BLaER1 (cell line): ENCODE measurements around the gene TBC1D22A.
"Not testable (repeated sequence)": the region's sequence is repeated elsewhere in the genome, so short reads cannot be mapped to it uniquely, and the experiment has no call there.

Experiments used
- H3K27ac ChIP-seq: shearing (Covaris generic); formaldehyde crosslinking; 2 replicates; pipeline ENCODE4 v1.8.1; 2022
- H3K27me3 ChIP-seq: shearing (Covaris generic); formaldehyde crosslinking; 2 replicates; pipeline ENCODE4 v1.8.1; 2022
- H3K36me3 ChIP-seq: shearing (Covaris generic); formaldehyde crosslinking; 2 replicates; pipeline ENCODE4 v1.8.1; 2022
- H3K4me1 ChIP-seq: shearing (Covaris generic); formaldehyde crosslinking; 2 replicates; pipeline ENCODE4 v1.8.1; 2022
- H3K4me2 ChIP-seq: shearing (Covaris generic); formaldehyde crosslinking; 2 replicates; pipeline ENCODE4 v1.8.1; 2022
- H3K4me3 ChIP-seq: shearing (Covaris generic); formaldehyde crosslinking; 2 replicates; pipeline ENCODE4 v1.8.1; 2022
- H3K9ac ChIP-seq: shearing (Covaris generic); formaldehyde crosslinking; 2 replicates; pipeline ENCODE4 v1.8.1; 2022
- H3K9me3 ChIP-seq: shearing (Covaris generic); formaldehyde crosslinking; 2 replicates; pipeline ENCODE4 v1.8.1; 2022
- H4K20me1 ChIP-seq: shearing (Covaris generic); formaldehyde crosslinking; 2 replicates; pipeline ENCODE4 v1.8.1; 2022
- Cebpa-rat ChIP-seq: shearing (Covaris generic); IDR thresholded peaks from 2 replicates; pipeline ENCODE4 v1.8.1; 2022

Gene TBC1D22A

DNA sequence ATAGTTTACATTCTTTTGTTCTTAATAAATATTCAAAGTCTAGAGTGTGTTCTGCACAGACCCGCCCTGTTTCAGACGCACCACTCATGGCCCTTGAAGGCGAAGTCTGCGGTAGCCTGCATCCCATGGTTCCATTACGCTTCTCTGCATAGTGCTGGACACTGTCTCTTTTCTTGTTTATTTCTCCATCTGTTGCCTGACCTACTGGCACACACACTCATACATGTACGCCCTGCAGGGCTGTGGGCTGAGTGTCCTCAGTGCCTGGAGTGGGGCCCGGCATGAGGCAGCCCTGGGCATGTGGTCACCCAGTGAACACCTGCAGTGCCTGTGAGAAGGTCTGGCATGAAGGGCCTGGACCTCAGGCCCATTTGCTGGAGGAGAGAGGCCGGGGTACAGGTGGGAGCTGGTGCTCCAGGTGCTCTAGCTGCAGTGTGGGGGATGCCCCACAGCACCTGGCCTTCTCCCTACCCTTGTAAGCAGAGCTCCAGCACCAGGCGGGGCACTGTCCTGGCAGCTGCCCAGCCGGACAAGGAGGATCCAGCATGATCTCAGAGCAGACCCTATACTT lies 404.1 kb downstream of the TBC1D22A start:
- peak overlapping the region; percentile 87 for H3K4me2 ChIP-seq
- no peak overlapping the region for H3K9ac ChIP-seq
- H3K27me3 ChIP-seq, result peaks cover 6% of the 10 kb centered on the region; the same call in 1 of the 2 replicates
- TF ChIP-seq Cebpa-rat, result no peak
- peaks cover 86% of the 10 kb centered on the region for H4K20me1 ChIP-seq
- peaks cover 67% of the 10 kb centered on the region for H3K4me1 ChIP-seq
- H3K36me3 ChIP-seq, result peaks cover 31% of the 10 kb centered on the region
- H3K9me3 ChIP-seq, result peaks cover 9% of the 10 kb centered on the region; the same call in 1 of the 2 replicates
- no peak overlapping the region for H3K27ac ChIP-seq
- H3K4me3 ChIP-seq, result no peak overlapping the region

DNA sequence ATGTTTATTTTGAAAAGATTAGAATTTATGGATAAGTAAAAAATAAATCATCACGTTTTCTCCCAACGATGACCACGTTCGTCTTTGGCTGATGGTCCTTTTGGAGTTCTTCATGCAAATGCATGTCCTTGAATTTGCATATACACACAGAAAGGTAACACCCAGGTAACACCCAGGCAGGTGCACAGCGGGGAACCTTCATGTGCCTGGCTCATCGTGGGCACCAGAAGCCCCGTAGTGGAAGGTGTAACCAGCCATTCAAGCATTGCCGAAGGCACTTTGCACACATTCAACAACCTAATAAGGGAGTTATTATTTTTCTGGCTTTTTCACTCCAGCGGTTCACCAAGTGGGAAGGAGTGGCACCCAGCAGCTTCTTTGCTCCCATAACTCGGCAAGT lies 404.6 kb downstream of the TBC1D22A start:
- Histone ChIP-seq H3K4me2 (no peak overlapping the region), H3K4me1 (peaks cover 62% of the 10 kb centered on the region), H3K9ac (no peak overlapping the region), H4K20me1 (peaks cover 86% of the 10 kb centered on the region), H3K36me3 (peaks cover 31% of the 10 kb centered on the region), H3K27me3 (peaks cover under 1% of the 10 kb centered on the region; the same call in 1 of the 2 replicates), H3K27ac (no peak overlapping the region), H3K9me3 (peaks cover 9% of the 10 kb centered on the region; the same call in 1 of the 2 replicates), H3K4me3 (no peak overlapping the region)
- no peak for TF ChIP-seq Cebpa-rat

DNA sequence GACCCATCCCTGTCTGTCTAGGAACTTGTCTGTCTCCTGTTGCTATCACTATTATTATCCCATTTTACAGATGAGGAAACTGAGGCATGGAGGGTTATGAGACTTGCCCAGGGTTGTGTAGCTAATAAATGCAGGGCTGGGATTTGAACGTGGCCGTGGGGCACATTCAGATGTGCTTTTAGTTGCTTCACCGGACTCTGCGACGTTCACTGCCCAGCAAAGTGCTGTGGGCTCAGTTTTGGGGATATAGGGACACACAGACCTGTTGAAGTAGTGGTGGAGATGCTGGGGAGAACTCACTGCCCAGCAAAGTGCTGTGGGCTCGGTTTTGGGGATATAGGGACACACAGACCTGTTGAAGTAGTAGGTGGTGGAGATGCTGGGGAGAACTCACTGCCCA lies 405.5 kb downstream of the TBC1D22A start:
- H3K27ac ChIP-seq, result not testable (repeated sequence)

DNA sequence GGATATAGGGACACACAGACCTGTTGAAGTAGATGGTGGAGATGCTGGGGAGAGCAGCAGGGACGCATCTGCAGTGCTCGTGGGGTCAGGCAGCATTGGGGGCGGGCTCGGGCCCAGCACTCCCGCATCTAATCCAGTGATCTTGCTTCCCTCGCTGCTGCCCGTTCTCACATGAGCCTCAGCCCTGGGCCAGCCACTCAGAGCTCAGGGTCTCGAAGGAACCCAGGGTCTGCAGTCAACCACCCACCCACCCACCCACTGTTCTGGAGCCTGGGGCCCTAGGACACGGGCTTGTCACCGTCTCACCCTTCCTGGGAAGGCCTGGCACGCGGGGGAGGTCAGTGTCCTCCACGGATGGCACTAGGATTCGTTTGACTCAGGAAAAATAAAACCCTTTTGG lies 406.0 kb downstream of the TBC1D22A start:
- Histone ChIP-seq H3K9me3 (peaks cover 9% of the 10 kb centered on the region; the same call in 1 of the 2 replicates), H3K4me3 (no peak overlapping the region), H3K27ac (no peak overlapping the region), H4K20me1 (peaks cover 81% of the 10 kb centered on the region), H3K9ac (no peak overlapping the region), H3K4me1 (peaks cover 56% of the 10 kb centered on the region), H3K27me3 (no peaks in the 10 kb centered on the region), H3K4me2 (no peak overlapping the region), H3K36me3 (peaks cover 39% of the 10 kb centered on the region)
- TF ChIP-seq Cebpa-rat, result no peak

More for the DNA sequence above, 405.5 kb downstream of the TBC1D22A start:
- Histone ChIP-seq H3K4me1 (peaks cover 58% of the 10 kb centered on the region), H3K36me3 (peaks cover 34% of the 10 kb centered on the region), H4K20me1 (peaks cover 86% of the 10 kb centered on the region)
- not testable (repeated sequence) for H3K4me3 ChIP-seq, H3K9ac ChIP-seq, H3K9me3 ChIP-seq, H3K4me2 ChIP-seq, H3K27me3 ChIP-seq

DNA sequence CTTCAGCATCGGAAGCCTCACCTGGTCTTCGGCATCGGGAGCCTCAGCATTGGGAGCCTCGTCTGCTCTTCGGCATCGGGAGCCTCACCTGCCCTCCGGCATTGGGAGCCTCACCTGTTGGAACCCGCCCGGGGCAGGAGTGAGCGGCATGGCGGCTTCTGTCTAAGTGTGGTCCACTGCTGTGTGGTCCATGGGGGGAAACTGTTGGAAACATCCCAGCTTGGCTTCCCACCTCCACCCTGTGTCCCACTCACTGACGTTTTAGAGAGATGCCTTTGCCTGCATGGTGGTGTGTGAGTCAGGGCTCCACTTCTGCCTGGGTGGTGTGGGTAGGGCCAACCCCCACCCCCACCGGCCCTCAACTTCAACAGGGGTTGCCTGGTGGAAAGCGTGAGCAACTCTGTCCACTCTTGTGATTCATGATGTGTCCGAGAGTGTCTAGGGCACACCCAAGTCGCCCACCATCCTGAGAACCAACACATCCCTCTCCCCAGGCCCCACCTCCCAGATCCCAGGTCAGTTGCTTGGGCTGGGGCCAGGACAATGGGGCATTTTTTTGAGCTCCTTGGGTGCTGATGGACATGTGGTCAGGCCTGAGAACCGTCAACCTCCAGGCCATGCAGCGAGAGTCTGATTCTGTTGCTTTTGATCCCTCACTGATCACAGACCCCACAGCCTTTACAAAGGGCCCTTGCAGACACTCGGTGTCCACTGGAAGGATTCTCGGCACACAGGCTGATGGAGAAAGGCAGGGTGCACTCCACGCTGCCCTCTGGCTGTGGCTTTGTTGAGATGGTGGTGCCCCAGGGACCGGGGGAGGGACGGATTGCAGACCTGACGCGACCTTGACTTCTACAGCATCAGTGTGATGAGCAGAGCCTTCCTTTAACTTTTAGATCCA lies 406.7 kb downstream of the TBC1D22A start:
- no peak for TF ChIP-seq Cebpa-rat
- Histone ChIP-seq H3K36me3 (peaks cover 46% of the 10 kb centered on the region), H3K27ac (no peak overlapping the region), H4K20me1 (peaks cover 79% of the 10 kb centered on the region), H3K9me3 (peaks cover 9% of the 10 kb centered on the region; the same call in 1 of the 2 replicates), H3K4me1 (peaks cover 49% of the 10 kb centered on the region), H3K4me2 (no peak overlapping the region), H3K4me3 (no peak overlapping the region), H3K27me3 (no peaks in the 10 kb centered on the region), H3K9ac (no peak overlapping the region)

DNA sequence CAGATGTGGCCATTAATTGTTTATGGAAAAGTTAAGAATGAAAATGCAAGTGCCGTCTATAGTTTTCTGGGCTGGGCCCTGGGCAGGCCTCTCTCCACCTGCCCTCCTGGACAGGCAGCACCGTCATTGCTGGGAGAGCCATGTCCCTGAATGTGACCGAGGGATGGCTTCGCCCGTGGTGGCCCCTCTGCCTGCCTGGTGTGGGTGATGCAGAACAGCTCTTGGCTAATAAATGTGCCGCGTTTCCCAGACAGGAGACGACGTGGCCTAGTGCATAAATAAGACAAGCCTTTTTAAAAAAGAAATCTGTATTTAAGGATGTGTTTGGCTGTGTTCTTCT lies 407.3 kb downstream of the TBC1D22A start:
- TF ChIP-seq Cebpa-rat, result no peak
- Histone ChIP-seq H3K4me1 (peaks cover 42% of the 10 kb centered on the region), H4K20me1 (peaks cover 74% of the 10 kb centered on the region), H3K36me3 (peaks cover 52% of the 10 kb centered on the region), H3K9me3 (peaks cover 9% of the 10 kb centered on the region; the same call in 1 of the 2 replicates), H3K4me2 (no peak overlapping the region), H3K27ac (no peak overlapping the region), H3K9ac (no peak overlapping the region), H3K4me3 (no peak overlapping the region), H3K27me3 (no peaks in the 10 kb centered on the region)

DNA sequence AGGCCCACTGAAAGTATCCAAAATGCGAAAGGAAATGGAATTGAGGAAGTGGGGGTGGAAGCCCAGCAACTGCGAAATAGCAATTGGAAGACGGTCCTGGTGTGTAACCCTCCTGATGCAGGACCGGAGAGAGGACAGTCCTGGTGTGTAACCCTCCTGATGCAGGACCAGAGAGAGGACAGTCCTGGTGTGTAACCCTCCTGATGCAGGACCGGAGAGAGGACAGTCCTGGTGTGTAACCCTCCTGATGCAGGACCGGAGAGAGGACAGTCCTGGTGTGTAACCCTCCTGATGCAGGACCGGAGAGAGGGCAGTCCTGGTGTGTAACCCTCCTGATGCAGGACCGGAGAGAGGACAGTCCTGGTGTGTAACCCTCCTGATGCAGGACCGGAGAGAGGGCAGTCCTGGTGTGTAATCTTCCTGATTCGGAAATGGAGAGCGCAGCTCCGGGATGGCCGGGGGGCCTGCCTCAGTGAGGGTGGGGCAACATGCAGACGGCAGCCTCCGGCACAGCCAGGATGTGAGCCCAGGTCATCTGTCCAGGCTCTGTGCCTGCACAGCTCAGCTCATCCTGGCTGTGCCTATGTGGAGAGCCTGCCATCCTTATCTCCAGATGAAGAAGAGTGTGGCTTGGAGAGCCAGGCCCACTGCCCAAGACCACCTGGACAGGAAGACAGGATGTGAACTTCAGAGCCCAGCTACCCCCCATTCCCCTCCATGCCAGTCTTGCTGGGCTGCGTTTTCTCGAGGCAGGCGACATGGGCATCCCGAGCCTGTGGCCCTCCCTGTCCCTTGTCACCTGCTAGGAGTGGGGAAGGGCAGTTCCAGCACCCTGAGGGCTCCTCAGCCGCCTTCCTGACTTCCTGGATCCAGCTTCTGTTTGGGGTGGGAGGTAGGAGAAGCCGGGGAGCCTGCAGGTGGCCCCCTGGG lies 408.3 kb downstream of the TBC1D22A start:
- not testable (repeated sequence) for H3K9me3 ChIP-seq, H3K9ac ChIP-seq, H3K4me3 ChIP-seq, H3K27me3 ChIP-seq
- H3K27ac ChIP-seq, result peak overlapping the region; percentile 49; the same call in 1 of the 2 replicates
- peaks cover 62% of the 10 kb centered on the region for H3K36me3 ChIP-seq
- peak overlapping the region; percentile 59 for H3K4me2 ChIP-seq
- H4K20me1 ChIP-seq, result peaks cover 72% of the 10 kb centered on the region
- H3K4me1 ChIP-seq, result peaks cover 32% of the 10 kb centered on the region

DNA sequence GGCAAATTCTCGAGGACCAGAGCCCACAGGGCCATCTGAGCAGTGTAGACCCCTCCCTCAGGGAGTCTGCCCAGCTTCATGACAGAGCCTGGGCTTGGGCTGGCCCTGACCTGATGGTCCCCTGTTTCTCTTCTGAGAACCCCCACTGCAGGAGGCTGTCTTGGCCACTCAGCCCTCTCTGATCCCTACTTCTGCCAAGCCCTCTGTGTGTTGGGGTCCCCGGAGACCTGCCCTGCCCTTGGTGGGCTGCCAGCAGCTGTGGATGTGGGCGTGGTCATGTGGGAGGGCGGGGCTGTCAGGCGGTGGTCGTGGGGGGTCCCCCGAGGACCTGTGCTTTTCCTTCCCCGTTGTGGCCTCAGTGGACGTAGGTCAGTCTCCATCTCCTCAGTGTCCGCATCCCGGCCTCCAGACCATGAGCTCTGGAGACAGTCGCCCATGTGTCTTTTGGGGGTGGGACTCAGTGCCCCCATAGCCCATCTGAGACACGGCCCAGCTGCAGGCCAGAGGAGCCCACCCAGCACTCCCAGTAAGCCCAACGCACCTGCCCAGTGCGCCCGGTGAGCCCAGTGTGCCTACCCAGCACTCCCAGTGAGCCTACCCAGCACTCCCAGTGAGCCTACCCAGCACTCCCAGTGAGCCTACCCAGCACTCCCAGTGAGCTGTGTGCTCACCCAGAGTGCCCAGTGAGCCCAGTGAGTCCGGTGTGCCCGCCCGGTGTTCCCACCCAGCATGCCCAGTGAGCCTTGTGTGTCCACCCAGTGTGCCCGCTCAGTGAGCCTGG lies 409.2 kb downstream of the TBC1D22A start:
- no peak overlapping the region for H3K4me3 ChIP-seq
- H3K9ac ChIP-seq, result no peak overlapping the region
- TF ChIP-seq Cebpa-rat, result no peak
- peak overlapping the region; percentile 59 for H3K4me2 ChIP-seq
- peaks cover 64% of the 10 kb centered on the region for H4K20me1 ChIP-seq
- peak overlapping the region; percentile 49; the same call in 1 of the 2 replicates for H3K27ac ChIP-seq
- peaks cover 9% of the 10 kb centered on the region; the same call in 1 of the 2 replicates for H3K9me3 ChIP-seq
- peaks cover 24% of the 10 kb centered on the region for H3K4me1 ChIP-seq
- H3K27me3 ChIP-seq, result no peaks in the 10 kb centered on the region
- H3K36me3 ChIP-seq, result peaks cover 61% of the 10 kb centered on the region
